ENCODE data around the gene GDI1. TPM values are rescaled to one million over a fixed set of nuclear protein-coding genes. Genes with fewer than 3 reads are reported as not detected.

GDI1 gene
- total and polyA plus RNA-seq, 9 of the 15 experiments (the other 6 are each of a cell fraction or from before 2014, with no cell fraction given): 0.97 to 82.6 (median 37.5) TPM

- TF ChIP-seq E2F6 (IDR thresholded peaks at IDR 0.05; ENCODE audit: borderline replicate concordance in 1 of 2, extremely low read depth in 1 of 2, insufficient read depth in 1 of 2, insufficient read length in 1 of 2, low read depth in 1 of 2, low read length in 1 of 2, poor library complexity in 1 of 2, severe bottlenecking in 1 of 2) (peak in 1 of 2 experiments; percentile 84), MNT (conservative IDR thresholded peaks at IDR 0.05) (0 out of 4 replicates have a peak, but pooled peaks of 1 of the 2 experiments have one; percentile 16), HDAC6 (IDR thresholded peaks at IDR 0.05; ENCODE audit: low read depth, low read length) (no peak), EWSR1 (IDR thresholded peaks at IDR 0.05; ENCODE audit: borderline replicate concordance, low read depth, partially characterized antibody) (no peak), HDGF (IDR thresholded peaks at IDR 0.05) (no peak), U2AF1 (optimal IDR thresholded peaks at IDR 0.05; ENCODE audit: low read depth, low read length) (no peak), PYGO2 (tag; IDR thresholded peaks at IDR 0.05) (no peak), PHF8 (IDR thresholded peaks at IDR 0.05; ENCODE audit: borderline replicate concordance, low read length) (peak; percentile 52; the same call in 1 of the 2 replicates), GABPB2 (CRISPR knock-in tag; conservative IDR thresholded peaks at IDR 0.05) (no peak), MIER1 (IDR thresholded peaks at IDR 0.05; ENCODE audit: low read depth) (no peak), CTCFL (IDR thresholded peaks at IDR 0.05; ENCODE audit: borderline replicate concordance, insufficient read depth, low read depth, low read length, poor library complexity, severe bottlenecking) (peak; percentile 69), MYBL2 (IDR thresholded peaks at IDR 0.05; ENCODE audit: low read depth) (no peak), MYBL2 (CRISPR knock-in tag; IDR thresholded peaks at IDR 0.05; ENCODE audit: borderline replicate concordance) (no peak), ZNF280B (CRISPR knock-in tag; IDR thresholded peaks at IDR 0.05) (no peak), THAP7 (CRISPR knock-in tag; IDR thresholded peaks at IDR 0.05) (no peak), TFAP4 (CRISPR knock-in tag; IDR thresholded peaks at IDR 0.05; ENCODE audit: borderline replicate concordance) (peak; percentile 86), SAFB (IDR thresholded peaks at IDR 0.05; ENCODE audit: borderline replicate concordance, low read depth, low read length) (no peak), OTX1 (CRISPR knock-in tag; IDR thresholded peaks at IDR 0.05) (no peak)
Observed at GRCh38 chrX:154443992-154444754, 7.2 kb downstream of the GDI1 start, which contains the start of gene FAM50A (continued).
